Skeletal muscle satellite cell (primary cell): ENCODE results near the gene CHRM4.

ENCODE experiments used
- H3K27me3 ChIP-seq: 2 replicates; pipeline ENCODE4 v1.7.0; 2013; ENCODE audit warnings: low read length; ENCODE audit not compliant: control insufficient read depth, insufficient read depth
- H3K36me3 ChIP-seq: 2 replicates; pipeline ENCODE4 v1.7.0; 2013; ENCODE audit warnings: mild to moderate bottlenecking, control low read depth, low read length; ENCODE audit not compliant: insufficient read depth
- H3K4me1 ChIP-seq: 2 replicates; pipeline ENCODE4 v1.7.0; 2013; ENCODE audit warnings: low read length; ENCODE audit not compliant: control insufficient read depth, insufficient read depth
- H3K4me2 ChIP-seq: 2 replicates; pipeline ENCODE4 v1.7.0; 2013; ENCODE audit warnings: mild to moderate bottlenecking, low read length
- H3K4me3 ChIP-seq: 2 replicates; pipeline ENCODE4 v1.7.0; 2013; ENCODE audit warnings: low read length
- H3K9ac ChIP-seq: 2 replicates; pipeline ENCODE4 v1.7.0; 2013; ENCODE audit warnings: mild to moderate bottlenecking, low read depth, low read length, moderate library complexity
- H3K9me3 ChIP-seq: replicated peaks from 2 replicates; pipeline ENCODE4 v1.7.0; 2013; ENCODE audit warnings: mild to moderate bottlenecking, control low read depth, low read length

Gene CHRM4

GRCh38 chr11:46397526-46397925 lies 6.0 kb upstream of the CHRM4 start:
- H3K9me3 ChIP-seq, result no peaks in the 10 kb centered on the region
- no peak overlapping the region for H3K9ac ChIP-seq
- peaks cover 21% of the 10 kb centered on the region for H3K36me3 ChIP-seq
- H3K4me2 ChIP-seq, result no peak overlapping the region
- H3K27me3 ChIP-seq, result no peaks in the 10 kb centered on the region
- peaks cover 3% of the 10 kb centered on the region for H3K4me1 ChIP-seq
- H3K4me3 ChIP-seq, result no peak overlapping the region

- peaks cover 22% of the 10 kb centered on the region for H3K4me1 ChIP-seq
- H3K4me2 ChIP-seq, result no peak overlapping the region
- H3K27me3 ChIP-seq, result peaks cover 20% of the 10 kb centered on the region
- H3K36me3 ChIP-seq, result peaks cover 21% of the 10 kb centered on the region
- no peak overlapping the region for H3K9ac ChIP-seq
- no peak overlapping the region for H3K4me3 ChIP-seq
- no peaks in the 10 kb centered on the region for H3K9me3 ChIP-seq
Observed at GRCh38 chr11:46393759-46394158, 2.2 kb upstream of the CHRM4 start.

GRCh38 chr11:46393231-46393616 lies 1.6 kb upstream of the CHRM4 start:
- H3K9me3 ChIP-seq, result no peaks in the 10 kb centered on the region
- H3K36me3 ChIP-seq, result peaks cover 21% of the 10 kb centered on the region
- H3K27me3 ChIP-seq, result peaks cover 25% of the 10 kb centered on the region
- H3K4me3 ChIP-seq, result no peak overlapping the region
- H3K4me2 ChIP-seq, result peak overlapping the region; percentile 99
- H3K9ac ChIP-seq, result no peak overlapping the region
- H3K4me1 ChIP-seq, result peaks cover 22% of the 10 kb centered on the region

GRCh38 chr11:46392421-46393230 lies 1.1 kb upstream of the CHRM4 start:
- Histone ChIP-seq H3K9me3 (no peaks in the 10 kb centered on the region), H3K4me3 (peak overlapping the region; percentile 70), H3K9ac (no peak overlapping the region), H3K4me2 (peak overlapping the region; percentile 99), H3K36me3 (peaks cover 15% of the 10 kb centered on the region), H3K27me3 (peaks cover 31% of the 10 kb centered on the region), H3K4me1 (peaks cover 24% of the 10 kb centered on the region)

- peaks cover 4% of the 10 kb centered on the region for H3K36me3 ChIP-seq
- H3K4me2 ChIP-seq, result peak overlapping the region; percentile 99
- peaks cover 24% of the 10 kb centered on the region for H3K4me1 ChIP-seq
- peak overlapping the region; percentile 70 for H3K4me3 ChIP-seq
- H3K9ac ChIP-seq, result no peak overlapping the region
- no peaks in the 10 kb centered on the region for H3K9me3 ChIP-seq
- H3K27me3 ChIP-seq, result peaks cover 35% of the 10 kb centered on the region
Observed at GRCh38 chr11:46391186-46391577, 394 bp downstream of the CHRM4 start.

GRCh38 chr11:46390331-46391171 lies 1.0 kb downstream of the CHRM4 start:
- H3K4me2 ChIP-seq, result peak overlapping the region; percentile 99
- peak overlapping the region; percentile 72 for H3K4me3 ChIP-seq
- H3K4me1 ChIP-seq, result peaks cover 24% of the 10 kb centered on the region
- H3K9ac ChIP-seq, result no peak overlapping the region
- no peaks in the 10 kb centered on the region for H3K36me3 ChIP-seq
- no peaks in the 10 kb centered on the region for H3K9me3 ChIP-seq
- peaks cover 35% of the 10 kb centered on the region for H3K27me3 ChIP-seq

GRCh38 chr11:46389450-46390330 lies 1.9 kb downstream of the CHRM4 start:
- Histone ChIP-seq H3K9me3 (no peaks in the 10 kb centered on the region), H3K4me3 (peak overlapping the region; percentile 72), H3K4me1 (peaks cover 24% of the 10 kb centered on the region), H3K27me3 (peaks cover 35% of the 10 kb centered on the region), H3K9ac (no peak overlapping the region), H3K4me2 (peak overlapping the region; percentile 99), H3K36me3 (no peaks in the 10 kb centered on the region)

- Histone ChIP-seq H3K36me3 (no peaks in the 10 kb centered on the region), H3K4me3 (peak overlapping the region; percentile 72), H3K4me1 (peaks cover 24% of the 10 kb centered on the region), H3K9ac (no peak overlapping the region), H3K27me3 (peaks cover 35% of the 10 kb centered on the region), H3K9me3 (no peaks in the 10 kb centered on the region), H3K4me2 (peak overlapping the region; percentile 99)
Observed at GRCh38 chr11:46388619-46389449, 2.7 kb downstream of the CHRM4 start.

GRCh38 chr11:46387919-46388618 lies 3.5 kb downstream of the CHRM4 start:
- H3K4me2 ChIP-seq, result no peak overlapping the region
- H3K9me3 ChIP-seq, result no peaks in the 10 kb centered on the region
- H3K9ac ChIP-seq, result no peak overlapping the region
- H3K4me1 ChIP-seq, result peaks cover 24% of the 10 kb centered on the region
- H3K36me3 ChIP-seq, result no peaks in the 10 kb centered on the region
- no peak overlapping the region for H3K4me3 ChIP-seq
- H3K27me3 ChIP-seq, result peaks cover 35% of the 10 kb centered on the region

GRCh38 chr11:46387456-46387855 lies 4.1 kb downstream of the CHRM4 start:
- no peak overlapping the region for H3K4me3 ChIP-seq
- peaks cover 26% of the 10 kb centered on the region for H3K4me1 ChIP-seq
- no peak overlapping the region for H3K9ac ChIP-seq
- H3K9me3 ChIP-seq, result no peaks in the 10 kb centered on the region
- H3K36me3 ChIP-seq, result no peaks in the 10 kb centered on the region
- peaks cover 35% of the 10 kb centered on the region for H3K27me3 ChIP-seq
- H3K4me2 ChIP-seq, result no peak overlapping the region
